Fibroblast of lung (primary cell): ENCODE data around the gene CCDC57. TPM values are rescaled to one million over a fixed set of nuclear protein-coding genes. Genes with fewer than 3 reads are reported as not detected.

Experiments
- DNase-seq, 2 donors: peaks; one replicate each; pipeline versions ENCODE4 v3.0.0 to v3.0.0-alpha.2; 2010; ENCODE audit warnings: low read depth in 2 of 2
- H2AFZ ChIP-seq: 2 replicates; pipeline ENCODE4 v1.5.1; 2012; ENCODE audit warnings: low read length, control low read depth, inconsistent platforms
- H3K27ac ChIP-seq: 2 replicates; pipeline ENCODE4 v1.5.1; 2011; ENCODE audit warnings: low read length, control low read depth; ENCODE audit not compliant: insufficient read depth
- H3K27me3 ChIP-seq: 2 replicates; pipeline ENCODE4 v1.5.1; 2011; ENCODE audit warnings: mild to moderate bottlenecking, low read length; ENCODE audit not compliant: control insufficient read depth, insufficient read depth
- H3K36me3 ChIP-seq: 2 replicates; pipeline ENCODE4 v1.5.1; 2011; ENCODE audit warnings: low read length; ENCODE audit not compliant: control insufficient read depth, insufficient read depth
- H3K4me1 ChIP-seq: 2 replicates; pipeline ENCODE4 v1.5.1; 2011; ENCODE audit warnings: low read length; ENCODE audit not compliant: control insufficient read depth, insufficient read depth; ENCODE audit errors: extremely low read depth
- H3K4me2 ChIP-seq: 2 replicates; pipeline ENCODE4 v1.5.1; 2011; ENCODE audit warnings: low read length, control low read depth; ENCODE audit not compliant: insufficient read depth; ENCODE audit errors: extremely low read depth
- H3K4me3 ChIP-seq, 4 experiments: fragments of 200-600 bp in 1 of 4; sonication (generic) in 1 of 4; replicated peaks in 1 of 4; 2 replicates each; pipeline ENCODE4 v1.5.1; 2011 to 2016; ENCODE audit warnings: low read length in 4 of 4, low read depth in 3 of 4, mild to moderate bottlenecking in 3 of 4, control low read depth in 2 of 4, inconsistent platforms in 1 of 4, mixed read lengths in 1 of 4; ENCODE audit not compliant: insufficient read depth in 1 of 4; ENCODE audit errors: control extremely low read depth in 1 of 4
- H3K79me2 ChIP-seq: 2 replicates; pipeline ENCODE4 v1.5.1; 2012; ENCODE audit warnings: mild to moderate bottlenecking, low read length, inconsistent platforms; ENCODE audit not compliant: control insufficient read depth, insufficient read depth
- H3K9ac ChIP-seq: 2 replicates; pipeline ENCODE4 v1.5.1; 2011; ENCODE audit warnings: mild to moderate bottlenecking, low read length, control low read depth; ENCODE audit not compliant: insufficient read depth
- H3K9me3 ChIP-seq: 2 replicates; pipeline ENCODE4 v1.5.1; 2012; ENCODE audit warnings: low read depth, low read length; ENCODE audit not compliant: control insufficient read depth, insufficient read depth
- H4K20me1 ChIP-seq: 2 replicates; pipeline ENCODE4 v1.5.1; 2011; ENCODE audit warnings: low read length; ENCODE audit not compliant: control insufficient read depth, insufficient read depth; ENCODE audit errors: extremely low read depth
- CTCF ChIP-seq, 2 donors: IDR thresholded peaks in 1 of 2; conservative IDR thresholded peaks in 1 of 2; 1 replicate in 1 of 2; 2 replicates in 1 of 2; pipeline ENCODE4 v1.5.1; 2011 to 2012; ENCODE audit warnings: low read length in 2 of 2, control low read depth in 1 of 2, inconsistent platforms in 1 of 2, low read depth in 1 of 2, mild to moderate bottlenecking in 1 of 2
- EZH2 ChIP-seq: IDR thresholded peaks from 2 replicates; pipeline ENCODE4 v1.5.1; 2012; ENCODE audit warnings: low read length, control low read depth, mild to moderate bottlenecking; ENCODE audit errors: missing control alignments
- polyA plus RNA-seq, 2 donors: library from polyadenylated mRNA; depleted of rRNA in 1 of 2; stranded (reverse) in 1 of 2; unstranded in 1 of 2; fragments of >200 nt; gene quantifications; 2 replicates each; pipeline ENCODE4 v1.2.1, GENCODE V29; 2011 to 2012; ENCODE audit warnings: missing spikeins in 1 of 2
- total RNA-seq: library from RNA; depleted of rRNA; stranded (reverse); fragments of >200 nt; gene quantifications from 2 replicates; pipeline ENCODE4 v1.2.1, GENCODE V29; 2014

The CCDC57 gene
- total and polyA plus RNA-seq, 2 donors (not counting 1 experiment from before 2014, with no cell fraction given): 7.1 to 10.1 TPM

- Histone ChIP-seq H3K27ac (no peak overlapping the region), H3K9me3 (no peaks in the 10 kb centered on the region), H3K79me2 (no peaks in the 10 kb centered on the region), H3K9ac (no peak overlapping the region), H3K4me2 (no peak overlapping the region), H3K4me3 (no peak overlapping the region), H3K36me3 (no peaks in the 10 kb centered on the region), H3K27me3 (no peaks in the 10 kb centered on the region), H2AFZ (no peak overlapping the region), H3K4me1 (no peaks in the 10 kb centered on the region), H4K20me1 (no peaks in the 10 kb centered on the region)
- TF ChIP-seq EZH2 (no peak), CTCF (conservative IDR thresholded peaks at IDR 0.05 in 1 of 2, IDR thresholded peaks at IDR 0.05 in 1 of 2; ENCODE audit: low read depth in 1 of 2, low read length in 2 of 2) (no peak)
- no peak for DNase-seq
Observed at GRCh38 chr17:82148011-82148410, 64.6 kb downstream of the CCDC57 start.

- H2AFZ ChIP-seq: no peak overlapping the region
- H4K20me1 ChIP-seq: no peaks in the 10 kb centered on the region
- no peak overlapping the region for H3K4me3 ChIP-seq
- no peaks in the 10 kb centered on the region for H3K79me2 ChIP-seq
- no peak for TF ChIP-seq CTCF (conservative IDR thresholded peaks at IDR 0.05 in 1 of 2, IDR thresholded peaks at IDR 0.05 in 1 of 2; ENCODE audit: low read depth in 1 of 2, low read length in 2 of 2)
- TF ChIP-seq EZH2: no peak
- no peak for DNase-seq
- H3K4me2 ChIP-seq: no peak overlapping the region
- no peak overlapping the region for H3K27ac ChIP-seq
- H3K9me3 ChIP-seq: no peaks in the 10 kb centered on the region
- H3K4me1 ChIP-seq: no peaks in the 10 kb centered on the region
- no peak overlapping the region for H3K9ac ChIP-seq
- H3K36me3 ChIP-seq: no peaks in the 10 kb centered on the region
- no peaks in the 10 kb centered on the region for H3K27me3 ChIP-seq
Observed at GRCh38 chr17:82146663-82147654, 65.7 kb downstream of the CCDC57 start.

- H2AFZ ChIP-seq: no peak overlapping the region
- TF ChIP-seq CTCF (conservative IDR thresholded peaks at IDR 0.05 in 1 of 2, IDR thresholded peaks at IDR 0.05 in 1 of 2; ENCODE audit: low read depth in 1 of 2, low read length in 2 of 2) (no peak), EZH2 (no peak)
- no peaks in the 10 kb centered on the region for H3K79me2 ChIP-seq
- H3K4me2 ChIP-seq: no peak overlapping the region
- H3K9ac ChIP-seq: no peak overlapping the region
- H3K4me1 ChIP-seq: no peaks in the 10 kb centered on the region
- DNase-seq: no peak
- no peaks in the 10 kb centered on the region for H3K27me3 ChIP-seq
- H4K20me1 ChIP-seq: no peaks in the 10 kb centered on the region
- no peaks in the 10 kb centered on the region for H3K36me3 ChIP-seq
- H3K27ac ChIP-seq: no peak overlapping the region
- H3K9me3 ChIP-seq: no peaks in the 10 kb centered on the region
- H3K4me3 ChIP-seq: no peak overlapping the region
Observed at GRCh38 chr17:82145550-82146155, 67.0 kb downstream of the CCDC57 start.
